Left lung (tissue), 14 donors: Measurements from ENCODE around the gene IL1R2. TPM values are rescaled to one million over a fixed set of nuclear protein-coding genes. Genes with fewer than 3 reads are reported as not detected.

ENCODE experiments used
- ATAC-seq: fragments of 200-7000 bp; cut with Tn5 transposase; one replicate; pipeline ENCODE4 v1.9.1; 2020; ENCODE audit warnings: moderate library complexity
- DNase-seq, 4 donors: peaks; one replicate each; pipeline ENCODE4 v3.0.0-alpha.2; 2013 to 2020
- H3K27ac ChIP-seq, 2 donors: fragments of 200-600 bp; sonication (generic) in 1 of 2; one replicate each; pipeline versions ENCODE4 v1.5.0 to v1.8.0; 2020 to 2021
- H3K27me3 ChIP-seq, 2 donors: fragments of 200-600 bp; sonication (generic) in 1 of 2; one replicate each; pipeline versions ENCODE4 v1.5.0 to v1.8.0; 2020 to 2021
- H3K36me3 ChIP-seq, 2 donors: fragments of 200-600 bp; sonication (generic) in 1 of 2; one replicate each; pipeline versions ENCODE4 v1.5.0 to v1.8.0; 2020 to 2021
- H3K4me1 ChIP-seq, 2 donors: fragments of 200-600 bp; one replicate each; pipeline ENCODE4 v1.8.0; 2021
- H3K4me3 ChIP-seq, 2 donors: fragments of 200-600 bp; sonication (generic) in 1 of 2; one replicate each; pipeline versions ENCODE4 v1.5.0 to v1.8.0; 2020 to 2021; ENCODE audit warnings: mild to moderate bottlenecking in 1 of 2
- H3K9me3 ChIP-seq, 2 donors: fragments of 200-600 bp; sonication (generic) in 1 of 2; one replicate each; pipeline versions ENCODE4 v1.5.0 to v1.8.0; 2020 to 2021
- CTCF ChIP-seq, 2 donors: fragments of 200-600 bp; sonication (generic) in 1 of 2; IDR thresholded peaks; one replicate each; pipeline versions ENCODE4 v1.5.0 to v1.8.0; 2021; ENCODE audit warnings: antibody characterized with exemption in 2 of 2
- intact Hi-C, 2 donors: fragments of 100-400 bp; cut with DNase I; formaldehyde crosslinking; loops; one replicate each; pipeline versions ENCODE4 v1.11.2 to v1.14.2; 2022
- long read RNA-seq, 12 donors: library from polyadenylated mRNA in 2 of 12; unstranded in 2 of 12; transcript quantifications; one replicate each; pipeline ENCODE4 v2.0.0 and lab custom pipeline, GENCODE V29; 2019 to 2026
- polyA plus RNA-seq, 6 donors: library from polyadenylated mRNA; unstranded; fragments of 120-200 nt; gene quantifications; one replicate each; pipeline ENCODE4 v1.2.1, GENCODE V29; 2013; ENCODE audit not compliant: insufficient read length in 6 of 6
- total RNA-seq, 2 donors: library from RNA; stranded (reverse); fragmentation: NEBNext Ultra II Directional; extraction: Animal tissue kit (Norgen Biotek cat#: 25700); gene quantifications; one replicate each; pipeline ENCODE4 v1.2.1, GENCODE V29; 2021
- donor health status: DM: no; HTN: yes; CAD: no.
- donor health status: DM: no; HTN: no; CAD: no.

Gene IL1R2
- 100 to 1,000 TPM in 1 of 2 donors, 1 to 10 TPM in 1; 4.9 to 195 TPM for total RNA-seq
- under 1 TPM; 0.52 to 0.91 (median 0.69) TPM for polyA plus RNA-seq
- long read RNA-seq, donor 1: 0 reads
- long read RNA-seq, donor 2: 0 reads
- long read RNA-seq, donor 3, partial matches to known transcripts: 0 of 1 reads
- long read RNA-seq, donor 3, other reads (novel, unspliced or antisense): 0 of 1 reads
- long read RNA-seq, donor 4, partial matches to known transcripts: 0 of 2 reads
- long read RNA-seq, donor 4, other reads (novel, unspliced or antisense): 1 of 2 reads
- long read RNA-seq, donor 5, partial matches to known transcripts: 0 of 1 reads
- long read RNA-seq, donor 5, other reads (novel, unspliced or antisense): 0 of 1 reads
- long read RNA-seq, donor 6: 0 reads
- long read RNA-seq, donor 7: 0 reads
- long read RNA-seq, donor 8: 0 reads
- long read RNA-seq, donor 9: 0 reads
- long read RNA-seq, donor 10, transcript IL1R2-209 (3 exons, 804 nt): minor isoform, 6 of 240 reads
- long read RNA-seq, donor 10, transcript IL1R2-201 (9 exons, 1,578 nt): major isoform, 89 of 240 reads
- long read RNA-seq, donor 10, partial matches to known transcripts: 29 of 240 reads
- long read RNA-seq, donor 10, other reads (novel, unspliced or antisense): 113 of 240 reads
- long read RNA-seq, donor 11: 0 reads
- long read RNA-seq, donor 12, partial matches to known transcripts: 0 of 1 reads
- long read RNA-seq, donor 12, other reads (novel, unspliced or antisense): 0 of 1 reads

DNA sequence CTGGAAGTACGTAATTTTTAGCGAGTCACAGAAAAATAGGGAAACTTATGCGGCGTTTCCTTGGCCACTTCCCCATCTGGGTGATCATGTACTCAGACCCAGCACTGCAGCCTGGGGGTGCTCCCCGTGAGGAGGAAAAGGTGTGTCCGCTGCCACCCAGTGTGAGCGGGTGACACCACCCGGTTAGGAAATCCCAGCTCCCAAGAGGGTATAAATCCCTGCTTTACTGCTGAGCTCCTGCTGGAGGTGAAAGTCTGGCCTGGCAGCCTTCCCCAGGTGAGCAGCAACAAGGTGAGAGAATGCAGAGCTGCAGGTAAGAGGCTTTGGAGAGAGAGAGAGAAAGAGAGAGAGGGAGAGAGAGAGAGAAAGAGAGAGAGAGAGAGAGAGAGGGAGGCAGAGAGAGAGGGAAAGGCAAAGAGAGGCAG is at the start of gene IL1R2:
Gene IL1R2, plus strand, starts transcription at position 240 of the 425 bp plus-strand sequence. CDS start 16,616 bp downstream, outside the sequence.
- H3K4me1 ChIP-seq: peaks cover 0 to 38% of the 10 kb centered on the region in 2 donors
- no peak for TF ChIP-seq CTCF (IDR thresholded peaks at IDR 0.05)
- ATAC-seq (peak; percentile 75), DNase-seq (peak in 2 of 4 donors; percentile 80 to 88)
- peaks cover 0 to 12% of the 10 kb centered on the region in 2 donors for H3K36me3 ChIP-seq
- H3K9me3 ChIP-seq: no peaks in the 10 kb centered on the region
- peak within 1 kb of the TSS in 1 of 2 donors; percentile 78 for H3K27ac ChIP-seq
- no peaks in the 10 kb centered on the region for H3K27me3 ChIP-seq
- H3K4me3 ChIP-seq: peak within 1 kb of the TSS in 1 of 2 donors; percentile 52
- intact Hi-C loops: no loop called here

GRCh38 chr2:101942851-101943250 is 48.9 kb upstream of the IL1R2 start:
- Histone ChIP-seq H3K4me1 (no peaks in the 10 kb centered on the region), H3K27me3 (no peaks in the 10 kb centered on the region), H3K36me3 (no peaks in the 10 kb centered on the region), H3K9me3 (peaks cover 0 to under 1% of the 10 kb centered on the region in 2 donors), H3K4me3 (no peak overlapping the region), H3K27ac (no peak overlapping the region)
- no peak for ATAC-seq
- intact Hi-C loops: no loop called here
- no peak for TF ChIP-seq CTCF (IDR thresholded peaks at IDR 0.05)
- DNase-seq: no peak

GRCh38 chr2:101946372-101947039 is 45.3 kb upstream of the IL1R2 start:
- no peak overlapping the region for H3K4me3 ChIP-seq
- peaks cover 0 to 5% of the 10 kb centered on the region in 2 donors for H3K4me1 ChIP-seq
- no peak for DNase-seq
- H3K27ac ChIP-seq: no peak overlapping the region
- no peak for ATAC-seq
- H3K27me3 ChIP-seq: no peaks in the 10 kb centered on the region
- no peaks in the 10 kb centered on the region for H3K36me3 ChIP-seq
- H3K9me3 ChIP-seq: peaks cover 0 to 8% of the 10 kb centered on the region in 2 donors
- intact Hi-C loops: no loop called here
- TF ChIP-seq CTCF (IDR thresholded peaks at IDR 0.05): no peak

GRCh38 chr2:101947374-101947773 is 44.4 kb upstream of the IL1R2 start:
- DNase-seq (no peak), ATAC-seq (no peak)
- no peak for TF ChIP-seq CTCF (IDR thresholded peaks at IDR 0.05)
- Histone ChIP-seq H3K4me1 (peaks cover 0 to 5% of the 10 kb centered on the region in 2 donors), H3K9me3 (peaks cover 0 to 8% of the 10 kb centered on the region in 2 donors), H3K27ac (no peak overlapping the region), H3K36me3 (no peaks in the 10 kb centered on the region), H3K27me3 (no peaks in the 10 kb centered on the region), H3K4me3 (no peak overlapping the region)
- intact Hi-C loops: no loop called here
